CD4-positive, alpha-beta T cell treated with Interleukin-6 at 100 ng/mL for 8 hours (primary cell): ENCODE measurements around the gene RWDD3.

ENCODE experiments used
- DNase-seq: peaks from one replicate; pipeline ENCODE4 v3.0.0-alpha.2; 2020; ENCODE audit warnings: mixed read lengths, low spot score

Gene RWDD3

DNA sequence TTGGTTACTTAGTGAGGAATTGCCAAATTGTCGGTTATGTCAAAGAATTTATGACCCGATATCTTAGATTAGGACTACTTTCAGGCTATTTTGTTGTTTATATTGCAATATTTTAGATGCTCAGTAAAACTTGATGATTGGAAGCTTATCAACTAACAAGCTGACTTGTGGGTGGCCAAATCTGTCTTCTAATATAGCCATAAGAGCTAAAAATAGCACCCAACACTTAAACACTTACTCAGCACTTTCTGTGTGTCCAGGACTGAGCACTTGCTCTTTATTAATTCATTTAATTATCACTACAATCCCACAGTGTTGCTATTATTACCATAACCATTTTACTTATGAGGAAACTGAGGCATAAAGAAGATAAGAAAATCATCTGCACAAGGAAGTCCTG is 50.4 kb downstream of the RWDD3 start:
- no peak for DNase-seq

GRCh38 chr1:95286479-95286878 is 52.5 kb downstream of the RWDD3 start:
- no peak for DNase-seq

GRCh38 chr1:95287081-95287480 is 53.1 kb downstream of the RWDD3 start:
- DNase-seq = no peak

DNA sequence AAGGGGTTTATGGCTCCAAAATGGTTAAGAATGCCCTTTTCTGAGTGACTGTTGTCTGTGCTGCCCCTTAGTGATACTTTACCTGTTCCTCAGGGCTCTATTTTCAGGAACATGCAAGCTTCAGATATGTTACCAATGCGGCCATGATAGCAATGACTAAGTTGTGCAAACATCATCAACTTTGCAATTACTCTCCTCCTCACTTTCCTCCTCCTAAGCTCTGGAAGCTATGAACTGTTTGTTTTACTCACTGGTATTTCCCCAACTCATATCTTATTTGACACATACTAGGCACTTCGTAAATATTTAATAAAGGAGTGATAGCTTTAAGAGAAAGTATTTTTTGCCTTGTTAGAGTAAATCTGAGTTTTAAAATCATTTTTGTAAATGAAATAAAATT is 53.8 kb downstream of the RWDD3 start:
- no peak for DNase-seq
